HS-27A (cell line): ENCODE results near the gene ATG9B.

ENCODE experiments used
- DNase-seq: peaks from one replicate; pipeline ENCODE4 v3.0.0-alpha.2; 2012; ENCODE audit warnings: low read depth, missing footprints

ATG9B gene

GRCh38 chr7:150999497-151000230, 24.6 kb downstream of the ATG9B start:
- no peak for DNase-seq

DNA sequence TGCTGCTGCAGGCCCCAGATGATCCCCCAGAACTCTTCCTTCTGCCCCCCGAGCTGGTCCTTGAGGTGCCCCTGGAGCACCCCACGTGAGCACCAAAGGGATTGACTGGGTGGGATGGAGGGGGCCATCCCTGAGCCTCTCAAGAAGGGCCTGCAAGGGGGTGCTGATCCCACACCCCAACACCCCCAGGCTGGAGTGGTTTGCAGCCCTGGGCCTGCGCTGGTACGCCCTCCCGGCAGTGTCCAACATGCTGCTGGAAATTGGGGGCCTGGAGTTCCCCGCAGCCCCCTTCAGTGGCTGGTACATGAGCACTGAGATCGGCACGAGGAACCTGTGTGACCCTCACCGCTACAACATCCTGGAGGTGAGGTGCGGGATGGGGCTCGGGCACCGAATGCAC, 25.3 kb downstream of the ATG9B start:
- DNase-seq, result no peak

GRCh38 chr7:150998341-150998740, 26.0 kb downstream of the ATG9B start:
- DNase-seq, result no peak

DNA sequence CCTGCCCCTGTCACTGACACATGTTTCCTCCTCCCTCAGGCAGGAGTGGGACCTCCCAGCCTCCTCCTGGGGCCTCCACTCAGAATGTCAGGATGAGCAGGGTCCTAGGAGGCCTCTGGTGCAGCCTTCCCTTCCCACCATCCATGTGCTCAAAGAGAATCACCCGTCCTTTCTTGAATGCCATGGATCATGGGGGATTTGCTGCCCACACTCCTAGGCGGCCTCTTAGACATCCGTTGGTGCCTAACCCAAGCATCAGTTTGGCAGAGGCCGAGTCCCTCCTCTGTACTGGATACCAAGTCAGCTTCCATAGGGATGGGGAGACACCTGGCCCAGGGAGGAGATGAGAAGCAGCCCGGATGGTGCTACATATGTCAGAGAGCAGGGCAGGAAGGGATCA, 26.5 kb downstream of the ATG9B start:
- no peak for DNase-seq

- DNase-seq, result no peak
These were observed 27.2 kb downstream of the ATG9B start for GRCh38 chr7:150997075-150997511.

DNA sequence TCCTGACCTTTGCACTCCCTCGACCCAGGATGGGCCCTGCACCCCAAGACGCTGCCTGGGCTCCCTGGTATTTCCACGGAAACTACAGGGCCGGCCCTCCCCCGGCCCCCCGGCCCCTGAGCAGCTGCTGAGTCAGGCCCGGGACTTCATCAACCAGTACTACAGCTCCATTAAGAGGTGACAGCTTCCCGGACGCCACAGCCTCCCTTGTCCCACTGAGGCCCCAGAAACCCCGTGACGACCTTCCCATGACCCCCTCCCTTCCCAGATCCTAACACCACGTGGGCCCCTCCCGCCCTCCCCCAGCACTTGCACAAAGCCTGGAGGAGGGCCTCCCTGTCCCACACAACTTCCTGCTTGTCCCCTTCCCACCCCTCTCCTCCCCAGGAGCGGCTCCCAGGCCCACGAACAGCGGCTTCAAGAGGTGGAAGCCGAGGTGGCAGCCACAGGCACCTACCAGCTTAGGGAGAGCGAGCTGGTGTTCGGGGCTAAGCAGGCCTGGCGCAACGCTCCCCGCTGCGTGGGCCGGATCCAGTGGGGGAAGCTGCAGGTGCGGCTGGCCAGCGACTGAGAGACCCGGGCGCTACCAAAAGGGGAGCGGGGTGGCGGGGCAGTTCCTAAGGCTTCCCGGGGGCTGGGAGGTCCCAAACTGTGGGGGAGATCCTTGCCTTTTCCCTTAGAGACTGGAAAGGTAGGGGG, 27.8 kb downstream of the ATG9B start:
- DNase-seq, result no peak

GRCh38 chr7:150994838-150995510, 29.3 kb downstream of the ATG9B start:
- no peak for DNase-seq

- no peak for DNase-seq
These were observed 30.0 kb downstream of the ATG9B start for GRCh38 chr7:150994141-150994837.

DNA sequence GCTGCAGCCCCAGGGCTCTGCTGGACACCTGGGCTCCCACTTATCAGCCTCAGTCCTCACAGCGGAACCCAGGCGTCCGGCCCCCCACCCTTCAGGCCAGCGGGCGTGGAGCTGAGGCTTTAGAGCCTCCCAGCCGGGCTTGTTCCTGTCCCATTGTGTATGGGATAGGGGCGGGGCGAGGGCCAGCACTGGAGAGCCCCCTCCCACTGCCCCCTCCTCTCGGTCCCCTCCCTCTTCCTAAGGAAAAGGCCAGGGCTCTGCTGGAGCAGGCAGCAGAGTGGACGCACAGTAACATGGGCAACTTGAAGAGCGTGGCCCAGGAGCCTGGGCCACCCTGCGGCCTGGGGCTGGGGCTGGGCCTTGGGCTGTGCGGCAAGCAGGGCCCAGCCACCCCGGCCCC, 30.8 kb downstream of the ATG9B start:
- no peak for DNase-seq

DNA sequence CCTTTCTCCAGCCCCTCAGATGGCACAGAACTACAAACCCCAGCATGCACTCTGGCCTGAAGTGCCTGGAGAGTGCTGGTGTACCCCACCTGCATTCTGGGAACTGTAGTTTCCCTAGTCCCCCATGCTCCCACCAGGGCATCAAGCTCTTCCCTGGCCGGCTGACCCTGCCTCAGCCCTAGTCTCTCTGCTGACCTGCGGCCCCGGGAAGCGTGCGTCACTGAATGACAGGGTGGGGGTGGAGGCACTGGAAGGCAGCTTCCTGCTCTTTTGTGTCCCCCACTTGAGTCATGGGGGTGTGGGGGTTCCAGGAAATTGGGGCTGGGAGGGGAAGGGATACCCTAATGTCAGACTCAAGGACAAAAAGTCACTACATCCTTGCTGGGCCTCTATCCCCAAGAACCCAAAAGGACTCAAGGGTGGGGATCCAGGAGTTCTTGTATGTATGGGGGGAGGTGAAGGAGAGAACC, 31.4 kb downstream of the ATG9B start:
- DNase-seq, result no peak

GRCh38 chr7:150992051-150992640, 32.1 kb downstream of the ATG9B start:
- DNase-seq, result no peak

- DNase-seq, result no peak
These were observed 33.7 kb downstream of the ATG9B start, which contains the start of gene NOS3 for GRCh38 chr7:150990416-150991186. Gene NOS3 (plus strand): TSS chr7:150991017. CDS start chr7:150993804, 2,787 bp downstream.

DNA sequence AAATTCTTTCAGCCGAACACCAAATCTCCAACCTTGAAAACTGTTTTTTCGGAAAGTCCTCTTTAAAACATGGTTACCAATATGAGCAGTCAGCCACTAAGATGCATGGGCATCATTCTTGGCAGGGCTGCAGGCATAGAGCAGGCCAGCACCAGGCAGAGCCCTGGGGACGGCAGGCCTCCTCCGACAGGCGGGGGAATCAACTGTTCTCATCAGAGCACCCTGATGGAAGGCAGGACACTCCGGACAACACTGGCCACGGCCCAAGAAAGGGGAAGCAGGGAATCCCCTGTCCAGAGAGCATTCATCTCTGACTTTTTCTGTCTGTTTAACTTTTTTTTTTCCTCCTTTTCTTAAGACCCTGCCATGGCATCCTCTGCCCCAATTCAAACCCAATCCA, 34.8 kb downstream of the ATG9B start:
- no peak for DNase-seq

DNA sequence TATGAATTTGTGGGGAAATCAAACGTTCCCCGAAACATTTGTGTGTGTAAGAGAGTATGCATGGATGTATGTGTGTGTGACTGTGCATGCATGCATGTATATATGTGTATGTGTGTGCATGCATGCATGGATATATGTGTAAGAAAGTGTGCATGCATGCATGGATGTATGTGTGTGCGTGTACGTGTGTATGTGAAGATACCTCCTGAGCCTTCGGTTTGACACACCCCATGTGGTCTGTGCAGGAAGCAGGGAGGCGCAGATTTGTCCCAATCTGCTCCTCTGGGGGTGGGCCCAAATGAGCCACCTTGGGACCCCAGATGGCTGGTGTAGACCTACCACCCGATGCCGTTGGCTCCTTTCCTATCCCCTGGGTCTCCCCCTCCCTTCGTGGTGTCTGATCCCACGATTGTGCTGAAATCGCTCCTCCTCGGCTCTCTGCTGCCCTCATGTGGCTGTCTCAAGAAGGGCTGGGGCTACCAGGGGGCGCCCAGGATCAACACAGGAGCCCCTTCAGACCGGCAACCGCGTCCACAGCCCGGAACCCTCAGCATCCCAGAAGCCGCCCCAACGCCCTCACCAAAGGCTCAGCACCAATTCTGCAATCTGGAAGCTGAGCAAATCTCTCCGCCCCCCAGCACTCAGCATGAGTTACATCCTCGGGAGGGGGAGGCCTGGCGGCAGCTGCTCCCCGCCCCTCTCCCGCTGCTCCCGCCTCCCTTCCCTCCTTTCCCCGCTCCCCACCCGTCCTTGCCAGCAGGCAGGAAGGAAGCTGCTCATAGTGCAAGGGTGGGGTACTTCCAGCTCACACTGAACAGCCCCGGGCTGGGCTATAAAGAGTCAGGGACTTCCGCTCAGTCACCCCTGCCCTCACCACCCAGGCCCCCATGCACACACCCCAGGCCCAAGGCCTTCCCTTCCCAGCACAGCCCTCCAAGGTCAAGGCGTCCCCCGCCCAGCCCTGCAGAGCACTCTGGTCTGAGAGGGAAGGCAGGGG, 35.8 kb downstream of the ATG9B start:
- no peak for DNase-seq

GRCh38 chr7:150986556-150986955, 37.7 kb downstream of the ATG9B start:
- no peak for DNase-seq

- DNase-seq, result no peak
These were observed 38.2 kb downstream of the ATG9B start for GRCh38 chr7:150986099-150986512.

DNA sequence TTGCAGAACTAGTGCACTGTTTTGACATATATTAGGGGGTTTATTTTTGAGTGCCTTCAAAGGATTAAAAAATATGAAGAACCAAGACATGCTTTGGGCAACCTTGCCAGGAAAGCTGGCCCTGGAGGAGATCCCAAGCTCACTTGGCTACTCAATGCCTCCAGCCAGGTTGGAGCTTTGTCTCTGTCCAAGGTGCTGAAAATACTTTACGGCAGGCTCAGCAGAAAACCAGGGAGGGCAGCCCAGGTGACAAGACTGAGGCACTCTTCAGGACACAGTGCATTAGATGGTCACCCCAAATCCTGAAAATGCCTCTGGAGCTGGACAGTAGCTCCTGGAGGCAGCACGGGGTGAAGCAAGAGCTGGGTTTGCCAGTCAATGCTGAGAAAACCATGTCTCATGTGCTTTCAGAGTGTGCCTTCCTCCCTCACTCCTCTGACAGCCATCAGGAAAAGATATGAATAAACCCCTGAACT, 40.4 kb downstream of the ATG9B start:
- DNase-seq, result no peak

- no peak for DNase-seq
These were observed 41.9 kb downstream of the ATG9B start for GRCh38 chr7:150982351-150982750.

- no peak for DNase-seq
These were observed 42.6 kb downstream of the ATG9B start for GRCh38 chr7:150981644-150982043.

DNA sequence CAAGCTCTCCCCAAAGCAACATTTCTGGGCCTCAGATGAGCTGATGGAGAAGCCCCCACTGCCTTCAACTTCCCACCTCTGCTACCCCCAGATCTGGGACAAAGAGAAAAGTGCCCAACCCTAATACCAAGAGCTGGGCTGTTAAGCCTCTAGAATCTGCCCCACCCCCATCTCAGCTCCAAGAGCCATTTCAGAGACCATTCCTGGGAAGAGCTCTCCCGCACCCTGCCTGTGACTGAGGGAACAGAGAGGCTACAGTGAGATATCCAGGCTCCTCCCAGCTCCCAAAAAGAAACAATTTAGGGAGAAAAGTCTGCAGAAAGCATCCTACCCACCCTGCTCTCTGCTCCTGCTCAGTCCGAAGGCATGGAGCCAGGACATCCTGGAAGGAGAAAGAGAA, 43.6 kb downstream of the ATG9B start:
- DNase-seq, result no peak
